Activated naive CD8-positive, alpha-beta T cell (primary cell): ENCODE results near the gene SIPA1L3.

ENCODE experiments used
- H3K27ac Mint-ChIP-seq: one replicate; pipeline ENCODE4 v1.8.0; 2021; ENCODE audit warnings: mixed read lengths
- H3K27me3 Mint-ChIP-seq: one replicate; pipeline ENCODE4 v1.8.0; 2021; ENCODE audit warnings: mixed read lengths
- H3K36me3 Mint-ChIP-seq: one replicate; pipeline ENCODE4 v1.8.0; 2021; ENCODE audit warnings: mixed read lengths
- H3K4me1 Mint-ChIP-seq: one replicate; pipeline ENCODE4 v1.8.0; 2021; ENCODE audit warnings: low read depth, mixed read lengths
- H3K4me3 Mint-ChIP-seq: one replicate; pipeline ENCODE4 v1.8.0; 2021; ENCODE audit warnings: mild to moderate bottlenecking, mixed read lengths
- H3K9me3 Mint-ChIP-seq: one replicate; pipeline ENCODE4 v1.8.0; 2021; ENCODE audit warnings: low read depth, mixed read lengths

The SIPA1L3 gene

DNA sequence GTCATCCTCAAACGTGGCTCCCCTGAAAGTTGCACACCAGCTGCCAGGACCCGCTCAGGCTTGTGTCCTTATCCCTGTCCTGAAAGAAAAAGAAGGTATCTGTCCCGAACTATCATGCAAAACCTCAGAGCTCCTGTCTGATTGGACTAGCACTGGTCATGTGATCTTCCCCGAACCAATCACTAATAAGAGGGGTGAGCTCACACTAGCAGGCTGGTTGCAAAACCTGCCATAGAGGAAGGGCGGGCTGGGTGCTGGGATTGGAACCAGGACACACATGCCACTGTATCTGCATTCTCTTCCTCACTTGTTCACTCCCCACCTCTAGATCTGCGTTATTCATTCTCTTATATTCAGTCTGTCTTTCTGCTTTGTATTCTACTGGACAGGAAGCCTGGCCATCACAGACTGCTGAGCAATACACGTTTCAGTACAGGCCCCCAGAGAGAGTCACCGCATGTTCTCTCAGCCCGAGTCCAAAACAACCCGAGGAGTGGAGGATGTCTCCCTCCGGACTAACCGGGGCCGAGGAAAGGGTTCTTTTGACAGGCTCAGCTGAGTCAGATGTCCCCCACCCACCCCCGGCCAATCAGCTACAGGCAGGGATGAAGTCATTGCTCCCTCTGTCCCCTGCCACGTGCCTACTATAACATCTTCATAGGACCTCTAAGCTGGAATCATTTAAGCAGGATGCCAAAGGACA is 97.7 kb downstream of the SIPA1L3 start:
- H3K9me3 Mint-ChIP-seq: no peaks in the 10 kb centered on the region
- peaks cover 13% of the 10 kb centered on the region for H3K4me1 Mint-ChIP-seq
- H3K36me3 Mint-ChIP-seq: peaks cover 2% of the 10 kb centered on the region
- H3K27ac Mint-ChIP-seq: no peak overlapping the region
- no peak overlapping the region for H3K4me3 Mint-ChIP-seq
- no peaks in the 10 kb centered on the region for H3K27me3 Mint-ChIP-seq

DNA sequence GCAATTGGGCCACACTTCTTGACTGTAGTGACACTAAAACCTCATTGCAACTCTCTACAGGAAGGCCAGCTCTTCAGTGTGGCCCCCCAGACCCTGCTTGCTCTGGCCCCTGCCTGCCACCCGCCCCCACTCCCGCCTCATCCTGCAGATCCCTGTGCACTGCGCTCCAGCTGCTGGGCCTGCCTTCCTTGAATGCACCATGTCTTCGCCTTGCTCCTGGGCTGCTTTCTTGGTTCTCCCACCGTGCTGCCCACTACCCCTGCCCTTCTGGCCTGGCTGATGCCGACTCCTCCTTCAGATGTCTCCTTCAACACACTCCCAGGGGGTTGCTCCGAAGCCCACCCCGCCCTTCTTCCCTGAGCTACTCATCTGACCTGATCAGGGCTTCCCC is 98.2 kb downstream of the SIPA1L3 start:
- H3K4me1 Mint-ChIP-seq: peaks cover 15% of the 10 kb centered on the region
- H3K36me3 Mint-ChIP-seq: peaks cover 2% of the 10 kb centered on the region
- H3K9me3 Mint-ChIP-seq: no peaks in the 10 kb centered on the region
- no peaks in the 10 kb centered on the region for H3K27me3 Mint-ChIP-seq
- no peak overlapping the region for H3K27ac Mint-ChIP-seq
- no peak overlapping the region for H3K4me3 Mint-ChIP-seq

- H3K4me1 Mint-ChIP-seq: peaks cover 11% of the 10 kb centered on the region
- H3K27ac Mint-ChIP-seq: no peak overlapping the region
Observed at GRCh38 chr19:38006361-38007045, 99.5 kb downstream of the SIPA1L3 start.

GRCh38 chr19:38009650-38010242 is 102.7 kb downstream of the SIPA1L3 start:
- no peaks in the 10 kb centered on the region for H3K9me3 Mint-ChIP-seq
- peaks cover 2% of the 10 kb centered on the region for H3K36me3 Mint-ChIP-seq
- no peak overlapping the region for H3K27ac Mint-ChIP-seq
- H3K4me3 Mint-ChIP-seq: no peak overlapping the region
- peaks cover 5% of the 10 kb centered on the region for H3K4me1 Mint-ChIP-seq
- H3K27me3 Mint-ChIP-seq: no peaks in the 10 kb centered on the region

More at GRCh38 chr19:38006361-38007045, 99.5 kb downstream of the SIPA1L3 start:
- Mint-ChIP-seq H3K9me3 (no peaks in the 10 kb centered on the region), H3K4me3 (no peak overlapping the region), H3K27me3 (no peaks in the 10 kb centered on the region), H3K36me3 (peaks cover 2% of the 10 kb centered on the region)

GRCh38 chr19:38011426-38011825 is 104.4 kb downstream of the SIPA1L3 start:
- Mint-ChIP-seq H3K4me3 (no peak overlapping the region), H3K36me3 (peaks cover 2% of the 10 kb centered on the region)

DNA sequence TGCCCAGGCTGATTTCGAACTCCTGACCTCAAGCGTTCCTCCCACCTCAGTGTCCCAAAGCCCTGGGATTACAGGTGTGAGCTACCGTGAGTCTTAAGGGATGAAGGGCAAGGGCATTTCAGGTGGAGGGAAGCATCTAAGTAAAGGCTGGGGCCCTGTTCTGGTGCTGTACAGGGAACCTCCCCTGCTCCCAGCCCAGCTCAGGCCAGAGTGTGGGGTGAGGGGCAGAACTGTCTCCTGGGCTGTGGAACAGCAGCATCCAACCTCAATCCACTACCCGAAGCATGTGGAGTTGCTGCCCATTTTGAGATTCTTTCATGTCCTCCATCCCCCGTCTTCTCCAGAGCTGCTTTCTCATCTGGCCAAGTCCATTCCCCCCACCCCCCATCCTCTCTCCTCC is 105.3 kb downstream of the SIPA1L3 start:
- no peak overlapping the region for H3K27ac Mint-ChIP-seq
- no peaks in the 10 kb centered on the region for H3K27me3 Mint-ChIP-seq
- H3K36me3 Mint-ChIP-seq: peaks cover 2% of the 10 kb centered on the region
- no peaks in the 10 kb centered on the region for H3K9me3 Mint-ChIP-seq
- no peak overlapping the region for H3K4me3 Mint-ChIP-seq
- peaks cover 2% of the 10 kb centered on the region for H3K4me1 Mint-ChIP-seq

More at GRCh38 chr19:38011426-38011825, 104.4 kb downstream of the SIPA1L3 start:
- Mint-ChIP-seq H3K27me3 (no peaks in the 10 kb centered on the region), H3K9me3 (no peaks in the 10 kb centered on the region), H3K4me1 (peaks cover 2% of the 10 kb centered on the region), H3K27ac (no peak overlapping the region)

- Mint-ChIP-seq H3K27ac (no peak overlapping the region), H3K4me1 (peaks cover 2% of the 10 kb centered on the region), H3K27me3 (no peaks in the 10 kb centered on the region), H3K36me3 (peaks cover 2% of the 10 kb centered on the region), H3K4me3 (no peak overlapping the region), H3K9me3 (no peaks in the 10 kb centered on the region)
Observed at GRCh38 chr19:38012944-38013343, 105.9 kb downstream of the SIPA1L3 start.

GRCh38 chr19:38013913-38014580 is 107.0 kb downstream of the SIPA1L3 start:
- Mint-ChIP-seq H3K27me3 (no peaks in the 10 kb centered on the region), H3K36me3 (peaks cover 7% of the 10 kb centered on the region), H3K4me3 (no peak overlapping the region), H3K27ac (no peak overlapping the region), H3K4me1 (peaks cover 2% of the 10 kb centered on the region), H3K9me3 (no peaks in the 10 kb centered on the region)

DNA sequence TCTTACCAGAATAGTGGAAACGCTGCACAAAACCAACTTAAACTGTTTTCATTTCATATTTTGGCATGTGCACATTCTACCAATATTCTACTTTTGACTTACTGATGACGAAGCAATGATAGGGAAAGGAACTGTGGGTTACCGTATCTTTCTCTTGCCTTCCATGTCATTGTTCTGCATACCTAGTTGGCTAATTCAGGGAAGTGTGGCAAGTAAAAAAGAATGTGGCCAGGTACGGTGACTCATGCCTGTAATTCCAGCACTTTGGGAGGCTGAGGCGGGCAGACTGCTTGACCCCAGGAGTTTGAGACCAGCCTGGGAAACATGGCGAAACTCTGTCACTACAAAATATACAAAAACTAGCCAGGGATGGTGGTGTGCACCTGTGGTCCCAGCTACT is 108.2 kb downstream of the SIPA1L3 start:
- H3K27ac Mint-ChIP-seq: no peak overlapping the region
- H3K4me1 Mint-ChIP-seq: no peaks in the 10 kb centered on the region
- H3K27me3 Mint-ChIP-seq: no peaks in the 10 kb centered on the region
- no peak overlapping the region for H3K4me3 Mint-ChIP-seq
- no peaks in the 10 kb centered on the region for H3K9me3 Mint-ChIP-seq
- H3K36me3 Mint-ChIP-seq: peaks cover 5% of the 10 kb centered on the region

GRCh38 chr19:38015761-38016160 is 108.8 kb downstream of the SIPA1L3 start:
- Mint-ChIP-seq H3K36me3 (peaks cover 5% of the 10 kb centered on the region), H3K9me3 (no peaks in the 10 kb centered on the region), H3K27me3 (no peaks in the 10 kb centered on the region), H3K27ac (no peak overlapping the region), H3K4me3 (no peak overlapping the region), H3K4me1 (no peaks in the 10 kb centered on the region)

DNA sequence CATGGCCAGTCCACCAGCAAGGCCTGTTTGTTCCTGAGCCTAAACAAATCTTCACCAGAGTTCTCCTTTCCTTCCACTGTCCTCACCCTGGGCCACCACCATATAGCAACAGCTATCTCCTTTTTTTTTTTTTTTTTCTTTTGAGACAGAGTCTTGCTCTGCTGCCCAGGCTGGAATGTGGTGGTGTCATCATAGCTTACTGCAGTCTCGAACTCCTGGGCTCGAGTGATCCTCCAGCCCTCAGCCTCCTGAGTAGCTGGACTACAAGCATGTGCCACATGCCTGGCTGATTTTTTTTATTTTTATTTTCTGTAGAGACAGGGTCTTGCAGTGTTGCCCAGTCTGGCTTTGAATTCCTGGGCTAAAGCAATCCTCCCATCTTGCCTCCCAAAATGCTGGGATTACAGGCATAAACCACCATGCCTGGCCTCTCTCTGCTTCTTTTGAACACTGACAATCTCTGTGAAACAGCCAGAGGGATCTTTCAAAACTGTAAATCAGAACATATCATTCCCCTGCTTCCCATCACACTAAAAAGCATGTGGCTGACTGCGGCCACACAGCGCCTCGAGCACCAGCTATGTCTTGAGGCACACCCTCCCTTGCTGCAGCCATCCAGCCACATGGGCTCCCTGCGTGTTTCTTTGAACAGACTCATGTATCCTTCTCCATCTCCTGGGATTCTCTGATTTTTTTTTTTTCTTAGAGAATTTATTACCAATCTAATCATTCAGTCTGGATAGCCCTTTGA is 110.6 kb downstream of the SIPA1L3 start:
- H3K36me3 Mint-ChIP-seq: peaks cover 5% of the 10 kb centered on the region
- H3K4me1 Mint-ChIP-seq: peaks cover 1% of the 10 kb centered on the region
- H3K9me3 Mint-ChIP-seq: no peaks in the 10 kb centered on the region
- H3K27ac Mint-ChIP-seq: no peak overlapping the region
- H3K4me3 Mint-ChIP-seq: no peak overlapping the region
- no peaks in the 10 kb centered on the region for H3K27me3 Mint-ChIP-seq

- H3K9me3 Mint-ChIP-seq: no peaks in the 10 kb centered on the region
- H3K4me3 Mint-ChIP-seq: no peak overlapping the region
- H3K36me3 Mint-ChIP-seq: peaks cover 7% of the 10 kb centered on the region
- no peak overlapping the region for H3K27ac Mint-ChIP-seq
- H3K4me1 Mint-ChIP-seq: peaks cover 1% of the 10 kb centered on the region
- H3K27me3 Mint-ChIP-seq: no peaks in the 10 kb centered on the region
Observed at GRCh38 chr19:38018694-38019395, 111.8 kb downstream of the SIPA1L3 start.

DNA sequence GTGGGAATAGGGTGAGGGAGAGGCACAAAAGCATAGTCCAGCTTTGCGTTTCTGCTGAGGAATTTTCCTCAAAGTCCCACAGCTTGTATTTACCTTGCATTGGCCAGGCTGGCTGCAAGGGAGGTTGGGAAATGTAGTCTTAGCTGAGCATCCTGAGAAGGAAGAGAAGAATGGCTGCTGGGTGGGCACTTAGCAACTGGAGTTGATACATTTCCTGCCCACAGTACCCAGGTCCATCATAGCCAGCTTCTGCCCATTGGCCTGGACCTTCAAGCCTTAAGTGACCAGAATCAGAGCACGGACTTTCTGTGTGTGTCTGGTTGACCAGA is 112.4 kb downstream of the SIPA1L3 start:
- H3K36me3 Mint-ChIP-seq: peaks cover 7% of the 10 kb centered on the region
- no peaks in the 10 kb centered on the region for H3K27me3 Mint-ChIP-seq
- H3K4me1 Mint-ChIP-seq: peaks cover 1% of the 10 kb centered on the region
- H3K9me3 Mint-ChIP-seq: no peaks in the 10 kb centered on the region
- H3K27ac Mint-ChIP-seq: no peak overlapping the region
- H3K4me3 Mint-ChIP-seq: no peak overlapping the region

- Mint-ChIP-seq H3K9me3 (no peaks in the 10 kb centered on the region), H3K4me1 (peaks cover 1% of the 10 kb centered on the region), H3K27ac (no peak overlapping the region), H3K4me3 (no peak overlapping the region), H3K36me3 (peaks cover 7% of the 10 kb centered on the region), H3K27me3 (no peaks in the 10 kb centered on the region)
Observed at GRCh38 chr19:38020311-38020710, 113.3 kb downstream of the SIPA1L3 start.
